Measurements from ENCODE around the gene PREX1. TPM values are rescaled to one million over a fixed set of nuclear protein-coding genes. Genes with fewer than 3 reads are reported as not detected.

Gene PREX1
- total and polyA plus RNA-seq, 7 experiments from 2014 or later: 2.9 to 143 (median 48.6) TPM

DNA sequence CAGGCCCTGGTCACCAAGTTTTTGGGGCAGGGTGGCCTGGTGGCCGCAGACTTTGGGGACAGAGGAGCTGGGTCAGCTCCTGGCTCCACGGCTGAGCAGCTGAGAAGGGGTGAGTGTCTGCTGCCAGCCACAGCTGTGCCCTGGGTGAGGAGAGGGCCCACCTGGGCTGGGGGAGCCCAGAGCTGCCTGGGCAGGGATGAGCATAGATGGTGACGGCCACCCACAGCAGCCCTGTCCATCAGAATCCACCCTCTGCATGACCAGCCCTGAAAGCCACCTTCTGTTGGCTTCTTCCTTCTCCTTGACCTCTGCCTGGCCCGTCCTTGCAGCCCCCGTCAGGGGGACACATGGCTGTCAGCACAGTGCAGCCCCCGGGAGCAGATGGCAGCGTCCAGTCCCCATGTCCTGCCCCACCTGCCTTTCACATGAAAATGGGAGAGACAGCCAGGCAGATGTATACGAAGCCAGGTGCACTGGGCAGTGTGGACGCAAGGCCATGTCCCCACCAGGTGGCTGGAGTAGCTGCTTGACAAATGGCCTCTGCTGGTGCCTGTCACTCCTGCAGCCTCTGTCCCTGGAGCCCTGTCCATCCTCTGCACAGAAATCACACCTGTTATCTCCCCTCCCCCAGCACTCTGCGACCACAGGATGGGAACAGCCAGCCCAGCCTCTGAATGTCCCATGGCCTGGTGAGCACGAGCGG lies 220.8 kb downstream of the PREX1 start:
- ChIA-PET CTCF (no interaction called here), POLR2A (no interaction called here)
- Histone ChIP-seq H3K4me1 (ENCODE audit: control insufficient read depth in 2 of 2, insufficient read depth in 2 of 2, low read length in 2 of 2) (no peaks in the 10 kb centered on the region), H3K27ac (ENCODE audit: low read depth, low read length) (no peak overlapping the region), H3K27me3 (ENCODE audit: control insufficient read depth in 2 of 2, insufficient read depth in 2 of 2, low read length in 2 of 2) (no peaks in the 10 kb centered on the region), H3K9me3 (ENCODE audit: control insufficient read depth in 2 of 3, low read length in 3 of 3) (no peaks in the 10 kb centered on the region), H3K4me3 (ENCODE audit: low read length) (no peak overlapping the region), H3K36me3 (ENCODE audit: control insufficient read depth in 2 of 3, insufficient read depth in 3 of 3, low read length in 3 of 3) (no peaks in the 10 kb centered on the region)
- ATAC-seq (no peak), DNase-seq (no peak)
- Mint-ChIP-seq H3K9me3 (no peaks in the 10 kb centered on the region), H3K27ac (no peak overlapping the region), H3K27me3 (peaks cover 0 to 4% (median 0%) of the 10 kb centered on the region in 5 donors), H3K36me3 (no peaks in the 10 kb centered on the region), H3K4me3 (no peak overlapping the region), H3K4me1 (peaks cover 0 to 4% (median 0%) of the 10 kb centered on the region in 7 donors)
- intact Hi-C loops (cut with micrococcal nuclease): no loop called here

DNA sequence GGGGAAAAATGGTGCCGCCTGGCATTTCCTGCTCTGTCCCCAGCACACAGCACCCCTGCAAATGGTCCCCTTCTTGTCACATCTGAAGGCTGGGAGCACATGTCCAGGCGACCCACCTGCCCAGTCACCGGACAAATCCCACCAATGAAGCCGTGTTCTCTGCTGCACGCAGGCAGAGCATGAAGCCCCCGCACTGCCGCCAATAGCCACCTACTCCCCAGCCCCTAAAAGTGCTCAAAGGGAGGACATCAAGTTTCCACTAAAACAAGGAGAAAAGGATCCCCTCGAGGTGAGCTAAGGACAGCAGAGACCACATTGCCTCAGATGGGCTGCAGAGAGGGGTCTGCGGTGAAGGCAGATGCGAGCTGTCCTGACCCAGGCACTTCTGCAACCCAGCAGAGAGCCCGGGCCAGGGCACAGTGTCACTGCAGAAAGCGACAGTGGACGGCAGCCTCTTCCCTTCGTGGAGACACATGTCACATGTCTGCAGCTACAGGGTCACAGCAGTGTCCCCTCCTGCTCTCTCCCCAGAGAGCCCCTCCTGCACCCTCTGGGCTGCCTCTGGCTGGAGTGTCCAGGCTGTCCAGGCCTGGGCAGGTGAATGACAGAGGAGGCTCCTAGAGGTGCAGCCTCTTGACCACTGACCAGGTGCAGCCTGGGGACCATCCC lies 221.5 kb downstream of the PREX1 start:
- Histone ChIP-seq H3K4me3 (ENCODE audit: low read length) (no peak overlapping the region), H3K4me1 (ENCODE audit: control insufficient read depth in 2 of 2, insufficient read depth in 2 of 2, low read length in 2 of 2) (no peaks in the 10 kb centered on the region), H3K27ac (ENCODE audit: low read depth, low read length) (no peak overlapping the region), H3K36me3 (ENCODE audit: control insufficient read depth in 2 of 3, insufficient read depth in 3 of 3, low read length in 3 of 3) (no peaks in the 10 kb centered on the region), H3K27me3 (ENCODE audit: control insufficient read depth in 2 of 2, insufficient read depth in 2 of 2, low read length in 2 of 2) (no peaks in the 10 kb centered on the region), H3K9me3 (ENCODE audit: control insufficient read depth in 2 of 3, low read length in 3 of 3) (no peaks in the 10 kb centered on the region)
- H3K27ac Mint-ChIP-seq: no peak overlapping the region
- ATAC-seq (no peak), DNase-seq (no peak)
- ChIA-PET CTCF (no interaction called here), POLR2A (no interaction called here)
- H3K4me1 Mint-ChIP-seq: peaks cover 0 to 4% (median 0%) of the 10 kb centered on the region in 7 donors
- no peak overlapping the region for H3K4me3 Mint-ChIP-seq
- intact Hi-C loops (cut with micrococcal nuclease): no loop called here
- H3K9me3 Mint-ChIP-seq: no peaks in the 10 kb centered on the region
- H3K36me3 Mint-ChIP-seq: no peaks in the 10 kb centered on the region
- H3K27me3 Mint-ChIP-seq: peaks cover 0 to 4% (median 0%) of the 10 kb centered on the region in 5 donors

DNA sequence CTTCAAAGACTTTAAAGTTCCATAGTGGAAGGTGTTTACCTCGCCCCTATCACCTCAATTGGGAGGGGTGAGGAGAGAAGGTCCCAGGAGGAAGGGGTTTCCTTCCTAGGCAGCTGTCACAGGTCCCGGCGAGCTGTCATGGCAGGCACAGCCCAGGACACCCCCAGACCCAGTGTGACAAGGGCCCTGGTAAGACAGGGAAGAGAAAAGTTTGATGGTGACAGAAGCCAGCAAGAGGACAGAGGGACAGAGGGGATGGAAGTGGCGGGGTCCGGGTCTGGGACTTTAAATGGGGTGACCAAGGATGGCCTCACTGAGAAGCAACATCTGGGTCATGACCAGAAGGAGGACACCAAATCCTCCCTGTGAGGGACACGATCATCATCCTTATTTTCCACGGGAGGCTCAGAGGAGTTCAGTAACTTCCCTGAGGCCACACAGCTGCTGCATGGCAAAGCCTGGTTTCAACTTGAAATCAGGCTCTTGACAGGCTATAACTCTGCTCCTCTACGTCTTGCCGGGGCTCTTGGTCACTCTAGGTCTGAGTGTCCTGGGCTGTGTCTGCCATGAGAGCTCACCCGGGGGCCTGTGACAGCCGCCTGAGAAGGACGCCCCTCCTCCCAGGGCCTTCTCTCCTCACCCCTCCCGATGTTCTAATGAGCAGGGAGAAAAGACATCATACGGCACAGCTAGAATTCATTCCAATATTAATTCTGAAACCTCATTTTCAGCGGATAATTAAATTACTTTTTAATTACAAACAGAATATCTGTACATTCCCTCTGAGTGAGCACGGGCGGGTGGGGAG lies 222.2 kb downstream of the PREX1 start:
- H3K27ac Mint-ChIP-seq: no peak overlapping the region
- Histone ChIP-seq H3K4me3 (ENCODE audit: low read length) (no peak overlapping the region), H3K27ac (ENCODE audit: low read depth, low read length) (no peak overlapping the region), H3K36me3 (ENCODE audit: control insufficient read depth in 2 of 3, insufficient read depth in 3 of 3, low read length in 3 of 3) (no peaks in the 10 kb centered on the region), H3K9me3 (ENCODE audit: control insufficient read depth in 2 of 3, low read length in 3 of 3) (no peaks in the 10 kb centered on the region), H3K4me1 (ENCODE audit: control insufficient read depth in 2 of 2, insufficient read depth in 2 of 2, low read length in 2 of 2) (no peaks in the 10 kb centered on the region), H3K27me3 (ENCODE audit: control insufficient read depth in 2 of 2, insufficient read depth in 2 of 2, low read length in 2 of 2) (no peaks in the 10 kb centered on the region)
- no peaks in the 10 kb centered on the region for H3K36me3 Mint-ChIP-seq
- DNase-seq (no peak), ATAC-seq (no peak)
- ChIA-PET CTCF (no interaction called here), POLR2A (no interaction called here)
- intact Hi-C loops (cut with micrococcal nuclease): no loop called here
- no peak overlapping the region for H3K4me3 Mint-ChIP-seq
- no peaks in the 10 kb centered on the region for H3K4me1 Mint-ChIP-seq
- no peaks in the 10 kb centered on the region for H3K9me3 Mint-ChIP-seq
- peaks cover 0 to 4% (median 0%) of the 10 kb centered on the region in 5 donors for H3K27me3 Mint-ChIP-seq

DNA sequence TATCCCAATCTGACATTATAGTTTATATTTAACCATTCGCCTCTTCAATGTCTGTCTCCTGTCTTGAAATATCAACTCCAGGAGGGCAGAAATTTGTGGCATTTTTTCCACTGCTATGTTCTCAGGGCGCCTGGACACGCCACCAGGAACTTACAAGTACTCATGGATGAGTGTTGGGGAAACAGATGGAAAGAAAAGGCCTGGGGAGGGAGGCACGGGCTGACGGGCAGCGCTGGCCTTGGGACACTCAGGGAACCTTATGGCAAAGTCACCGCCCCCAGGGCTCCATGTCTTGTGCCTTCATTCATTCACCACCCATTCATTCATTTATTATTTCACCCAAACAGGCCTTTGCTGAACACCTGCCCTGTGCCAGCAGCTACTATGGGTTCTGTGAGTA lies 222.9 kb downstream of the PREX1 start:
- Histone ChIP-seq H3K36me3 (ENCODE audit: control insufficient read depth in 2 of 3, insufficient read depth in 3 of 3, low read length in 3 of 3) (no peaks in the 10 kb centered on the region), H3K27ac (ENCODE audit: low read depth, low read length) (no peak overlapping the region), H3K9me3 (ENCODE audit: control insufficient read depth in 2 of 3, low read length in 3 of 3) (no peaks in the 10 kb centered on the region), H3K4me3 (ENCODE audit: low read length) (no peak overlapping the region), H3K4me1 (ENCODE audit: control insufficient read depth in 2 of 2, insufficient read depth in 2 of 2, low read length in 2 of 2) (no peaks in the 10 kb centered on the region), H3K27me3 (ENCODE audit: control insufficient read depth in 2 of 2, insufficient read depth in 2 of 2, low read length in 2 of 2) (no peaks in the 10 kb centered on the region)
- H3K9me3 Mint-ChIP-seq: no peaks in the 10 kb centered on the region
- no peak overlapping the region for H3K4me3 Mint-ChIP-seq
- DNase-seq (no peak), ATAC-seq (no peak)
- intact Hi-C loops (cut with micrococcal nuclease): no loop called here
- no peaks in the 10 kb centered on the region for H3K4me1 Mint-ChIP-seq
- ChIA-PET POLR2A (no interaction called here), CTCF (no interaction called here)
- no peaks in the 10 kb centered on the region for H3K36me3 Mint-ChIP-seq
- peaks cover 0 to 4% (median 0%) of the 10 kb centered on the region in 5 donors for H3K27me3 Mint-ChIP-seq
- H3K27ac Mint-ChIP-seq: no peak overlapping the region

DNA sequence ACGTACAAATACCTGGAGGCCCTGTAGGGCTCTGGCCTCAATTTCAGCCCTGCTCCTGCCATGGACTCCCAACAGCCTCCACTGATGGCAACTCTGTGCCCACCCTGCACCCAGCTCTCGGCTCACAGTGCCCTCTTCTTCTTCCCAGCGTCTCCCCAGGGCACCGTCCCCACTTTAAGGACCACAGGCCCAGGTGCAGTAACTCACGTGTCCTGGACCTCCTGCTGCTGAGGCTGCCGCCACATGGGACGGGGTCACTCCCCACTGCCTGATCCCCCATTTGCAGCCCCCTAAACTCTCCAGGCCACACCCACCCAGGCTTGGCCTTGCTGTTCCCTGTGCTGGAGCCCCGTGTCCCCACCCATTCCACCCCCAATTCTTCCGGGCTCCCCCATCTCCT lies 223.4 kb downstream of the PREX1 start:
- DNase-seq (no peak), ATAC-seq (no peak)
- H3K4me3 ChIP-seq (ENCODE audit: low read length): no peak overlapping the region
- H3K4me1 ChIP-seq (ENCODE audit: control insufficient read depth in 2 of 2, insufficient read depth in 2 of 2, low read length in 2 of 2): no peaks in the 10 kb centered on the region
- intact Hi-C loops (cut with micrococcal nuclease): no loop called here
- H3K9me3 ChIP-seq (ENCODE audit: control insufficient read depth in 2 of 3, low read length in 3 of 3): no peaks in the 10 kb centered on the region
- H3K36me3 Mint-ChIP-seq: no peaks in the 10 kb centered on the region
- H3K27ac ChIP-seq (ENCODE audit: low read depth, low read length): no peak overlapping the region
- ChIA-PET POLR2A (no interaction called here), CTCF (no interaction called here)
- H3K27me3 ChIP-seq (ENCODE audit: control insufficient read depth in 2 of 2, insufficient read depth in 2 of 2, low read length in 2 of 2): no peaks in the 10 kb centered on the region
- no peak overlapping the region for H3K4me3 Mint-ChIP-seq
- no peaks in the 10 kb centered on the region for H3K36me3 ChIP-seq (ENCODE audit: control insufficient read depth in 2 of 3, insufficient read depth in 3 of 3, low read length in 3 of 3)
- H3K9me3 Mint-ChIP-seq: no peaks in the 10 kb centered on the region
- peaks cover 0 to 5% (median 0%) of the 10 kb centered on the region in 5 donors for H3K27me3 Mint-ChIP-seq
- no peaks in the 10 kb centered on the region for H3K4me1 Mint-ChIP-seq
- H3K27ac Mint-ChIP-seq: no peak overlapping the region

DNA sequence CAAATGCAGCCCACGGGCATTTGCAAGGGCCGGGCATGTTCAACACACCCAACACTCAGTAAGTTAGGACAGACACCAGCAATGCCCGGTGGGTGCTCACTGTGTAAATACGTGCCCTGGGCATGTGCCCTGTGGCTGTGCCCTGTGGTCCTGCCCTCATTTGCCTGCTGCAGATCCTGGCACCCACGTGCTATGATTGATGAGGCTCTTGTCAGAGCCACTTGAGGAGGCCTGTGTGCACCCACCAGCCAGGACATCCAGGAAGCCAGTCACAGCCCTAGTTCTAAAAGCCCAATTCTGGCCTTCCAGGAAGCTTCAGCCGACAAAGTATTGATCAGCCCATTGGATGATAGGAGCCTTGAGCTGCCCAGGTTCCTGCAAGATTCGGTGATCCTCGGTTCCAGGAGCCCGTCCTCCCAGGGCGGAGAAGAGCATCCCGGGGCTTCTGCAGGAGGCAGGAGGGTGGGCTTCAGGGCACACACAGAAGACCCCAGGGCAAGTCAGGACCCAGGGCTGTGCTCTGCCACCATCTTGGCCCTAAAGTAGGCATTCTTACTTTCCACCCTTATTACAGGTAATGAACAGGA lies 223.9 kb downstream of the PREX1 start:
- Mint-ChIP-seq H3K27ac (no peak overlapping the region), H3K27me3 (peaks cover 0 to 11% (median 0%) of the 10 kb centered on the region in 5 donors), H3K9me3 (no peaks in the 10 kb centered on the region), H3K36me3 (no peaks in the 10 kb centered on the region), H3K4me3 (no peak overlapping the region), H3K4me1 (no peaks in the 10 kb centered on the region)
- Histone ChIP-seq H3K4me3 (ENCODE audit: low read length) (no peak overlapping the region), H3K4me1 (ENCODE audit: control insufficient read depth in 2 of 2, insufficient read depth in 2 of 2, low read length in 2 of 2) (no peaks in the 10 kb centered on the region), H3K27me3 (ENCODE audit: control insufficient read depth in 2 of 2, insufficient read depth in 2 of 2, low read length in 2 of 2) (no peaks in the 10 kb centered on the region), H3K27ac (ENCODE audit: low read depth, low read length) (no peak overlapping the region), H3K36me3 (ENCODE audit: control insufficient read depth in 2 of 3, insufficient read depth in 3 of 3, low read length in 3 of 3) (no peaks in the 10 kb centered on the region), H3K9me3 (ENCODE audit: control insufficient read depth in 2 of 3, low read length in 3 of 3) (no peaks in the 10 kb centered on the region)
- intact Hi-C loops (cut with micrococcal nuclease): no loop called here
- no peak for ATAC-seq
- no peak for DNase-seq
- ChIA-PET POLR2A (no interaction called here), CTCF (no interaction called here)
